Ramos (cell line): Measurements from ENCODE around the gene CIC.
"Not testable (repeated sequence)": the region's sequence is repeated elsewhere in the genome, so short reads cannot be mapped to it uniquely, and the experiment has no call there.

Source experiments
- in situ Hi-C: fragments of 300-500 bp; cut with MboI; formaldehyde crosslinking; loops from one replicate; pipeline ENCODE4 v1.14.3; 2022; ENCODE audit warnings: low sequenced_read_pairs; ENCODE audit not compliant: unreplicated experiment

Gene CIC

DNA sequence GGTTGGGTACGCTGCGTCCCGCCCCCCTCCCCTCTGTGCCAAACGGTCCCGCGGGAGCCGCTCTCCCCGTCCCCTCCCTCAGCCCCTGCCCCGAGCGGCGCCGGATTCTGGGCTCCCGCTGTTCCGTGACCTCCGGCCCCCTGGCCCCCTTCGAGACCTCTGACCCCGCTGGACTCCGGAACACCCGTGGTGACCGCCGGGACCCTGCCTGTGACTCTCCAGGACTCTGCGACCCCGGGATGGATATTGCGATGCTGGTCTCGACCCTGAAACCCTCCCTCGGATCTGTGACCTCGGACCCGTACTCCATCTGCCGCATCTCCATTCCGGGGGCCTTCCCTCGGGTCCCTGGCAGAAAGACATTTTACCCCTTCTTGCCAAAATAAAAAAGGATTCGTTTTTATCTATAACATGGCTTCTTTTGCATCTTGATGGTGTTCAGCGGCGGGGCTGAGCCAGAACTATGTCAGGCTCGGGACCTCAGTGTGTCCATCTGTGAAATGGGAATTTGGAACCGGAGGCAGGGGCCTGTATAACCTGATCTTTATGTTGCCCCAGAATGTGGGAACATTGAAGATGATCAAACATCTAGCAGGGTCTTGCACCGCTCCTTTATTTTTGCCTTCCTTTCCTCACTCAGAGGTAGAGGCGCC lies 55.7 kb downstream of the CIC start:
- in situ Hi-C loops: no loop called here

GRCh38 chr19:42325308-42325895 lies 56.4 kb downstream of the CIC start, which contains the start of gene MEGF8:
TSS of gene MEGF8 (plus strand) at chr19:42325635. CDS start at chr19:42326244, 609 bp downstream.
- in situ Hi-C loops: no loop called here

- in situ Hi-C loops: no loop called here
These were observed 57.1 kb downstream of the CIC start for GRCh38 chr19:42325896-42326771.

GRCh38 chr19:42326969-42327368 lies 57.9 kb downstream of the CIC start:
- in situ Hi-C loops: no loop called here

GRCh38 chr19:42327381-42327780 lies 58.3 kb downstream of the CIC start:
- in situ Hi-C loops: no loop called here

GRCh38 chr19:42328106-42328505 lies 59.1 kb downstream of the CIC start:
- in situ Hi-C loops: no loop called here

DNA sequence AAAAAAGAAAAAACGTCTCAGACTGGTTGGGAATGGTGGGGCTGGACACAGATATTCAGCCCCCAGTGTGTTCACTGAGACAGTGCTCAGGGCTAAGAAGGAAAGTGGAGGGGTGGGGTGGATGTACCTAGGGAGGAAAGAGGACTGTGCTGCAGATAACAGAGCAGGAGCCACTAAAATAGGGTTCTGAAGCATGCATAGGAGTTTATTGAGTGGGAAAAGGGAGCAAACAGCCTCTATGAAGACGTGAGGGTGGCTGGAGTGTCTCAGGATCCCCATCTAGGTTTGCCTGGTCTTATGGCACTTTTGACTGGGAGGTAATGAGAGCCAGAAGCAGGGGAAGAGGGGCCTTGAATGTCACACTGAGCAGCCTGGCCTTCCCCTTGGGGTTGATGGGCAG lies 59.8 kb downstream of the CIC start:
- in situ Hi-C loops: no loop called here

- in situ Hi-C loops: no loop called here
These were observed 61.2 kb downstream of the CIC start for GRCh38 chr19:42330241-42330711.

DNA sequence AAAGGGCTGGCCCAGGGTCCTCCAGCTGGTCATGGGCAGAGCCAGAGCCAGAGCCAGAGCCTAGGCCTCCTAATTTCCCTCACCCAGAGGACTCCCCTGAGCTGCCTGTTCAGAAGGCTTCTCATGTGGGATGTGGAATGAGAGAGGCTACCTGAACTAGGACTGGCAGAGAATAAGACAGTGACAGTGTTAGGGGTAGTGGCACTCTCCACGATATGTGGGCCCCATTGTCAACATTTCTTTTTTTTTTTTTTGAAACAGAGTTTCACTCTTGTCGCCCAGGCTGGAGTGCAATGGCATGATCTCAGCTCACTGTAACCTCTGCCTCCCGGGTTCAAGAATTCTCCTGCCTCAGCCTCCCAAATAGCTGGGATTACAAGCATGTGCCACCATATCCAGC lies 62.3 kb downstream of the CIC start:
- in situ Hi-C loops: not testable (repeated sequence)

GRCh38 chr19:42332059-42332458 lies 63.0 kb downstream of the CIC start:
- in situ Hi-C loops: no loop called here

DNA sequence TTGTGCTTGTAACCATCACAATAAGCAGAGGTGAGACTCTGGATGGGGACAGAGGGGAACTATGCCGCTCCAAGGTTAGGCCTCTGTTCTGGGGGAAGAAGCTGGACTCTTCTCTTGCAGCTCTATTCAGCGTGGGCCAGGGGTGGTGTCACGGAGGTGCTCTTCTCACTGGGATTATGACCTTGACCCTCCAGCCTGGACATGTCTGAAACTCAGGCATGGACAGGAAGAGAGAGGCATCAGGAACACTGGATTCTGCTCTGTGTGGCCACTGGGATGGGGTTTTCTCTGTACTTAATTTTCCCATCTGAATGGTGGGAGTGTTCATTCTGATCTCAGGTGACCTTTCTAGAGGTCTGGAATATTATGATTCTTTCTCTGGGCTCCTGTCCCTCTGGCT lies 64.0 kb downstream of the CIC start:
- in situ Hi-C loops: no loop called here

DNA sequence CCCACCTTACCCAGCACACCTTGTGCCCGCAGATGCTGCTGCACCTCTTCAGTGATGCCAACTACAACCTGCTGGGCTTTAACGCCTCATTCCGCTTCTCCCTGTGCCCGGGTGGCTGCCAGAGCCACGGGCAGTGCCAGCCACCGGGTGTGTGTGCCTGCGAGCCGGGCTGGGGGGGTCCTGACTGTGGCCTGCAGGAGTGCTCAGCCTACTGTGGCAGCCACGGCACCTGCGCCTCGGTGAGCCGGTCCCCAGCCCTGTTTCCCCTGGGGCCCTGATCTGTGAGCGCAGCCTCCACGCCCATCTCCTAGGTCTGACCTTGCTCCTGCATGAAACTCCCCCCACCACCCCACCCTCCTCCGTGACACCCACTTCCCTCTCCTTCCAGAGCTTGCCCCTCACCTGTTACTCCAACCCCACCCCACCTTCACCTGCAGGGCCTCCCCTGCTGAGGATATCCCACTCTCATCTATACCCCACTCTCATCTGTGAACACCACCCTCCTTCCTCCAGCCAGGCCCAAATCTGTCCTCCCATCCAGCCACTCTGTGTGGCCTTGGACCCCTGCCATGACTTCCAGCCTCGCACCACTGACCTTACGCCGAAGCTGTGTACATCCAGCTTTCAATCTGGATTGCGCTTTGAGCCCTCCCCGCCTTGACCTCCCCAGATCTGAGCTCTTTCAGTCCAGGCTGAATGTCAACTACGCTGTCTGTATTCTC lies 65.1 kb downstream of the CIC start:
- in situ Hi-C loops: no loop called here

GRCh38 chr19:42334697-42335373 lies 65.8 kb downstream of the CIC start:
- in situ Hi-C loops: no loop called here

GRCh38 chr19:42335374-42335936 lies 66.4 kb downstream of the CIC start:
- in situ Hi-C loops: no loop called here

DNA sequence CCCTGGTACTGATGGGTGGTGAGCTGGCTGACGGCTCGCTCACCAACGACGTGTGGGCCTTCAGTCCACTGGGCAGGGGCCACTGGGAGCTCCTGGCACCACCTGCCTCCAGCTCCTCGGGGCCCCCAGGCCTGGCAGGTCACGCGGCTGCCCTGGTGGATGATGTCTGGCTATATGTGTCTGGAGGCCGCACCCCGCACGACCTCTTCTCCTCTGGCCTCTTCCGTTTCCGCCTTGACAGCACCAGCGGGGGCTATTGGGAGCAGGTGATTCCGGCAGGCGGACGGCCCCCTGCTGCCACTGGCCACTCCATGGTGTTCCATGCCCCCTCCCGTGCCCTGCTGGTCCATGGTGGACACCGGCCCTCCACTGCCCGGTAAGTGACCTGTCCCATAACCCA lies 66.9 kb downstream of the CIC start:
- in situ Hi-C loops: no loop called here

DNA sequence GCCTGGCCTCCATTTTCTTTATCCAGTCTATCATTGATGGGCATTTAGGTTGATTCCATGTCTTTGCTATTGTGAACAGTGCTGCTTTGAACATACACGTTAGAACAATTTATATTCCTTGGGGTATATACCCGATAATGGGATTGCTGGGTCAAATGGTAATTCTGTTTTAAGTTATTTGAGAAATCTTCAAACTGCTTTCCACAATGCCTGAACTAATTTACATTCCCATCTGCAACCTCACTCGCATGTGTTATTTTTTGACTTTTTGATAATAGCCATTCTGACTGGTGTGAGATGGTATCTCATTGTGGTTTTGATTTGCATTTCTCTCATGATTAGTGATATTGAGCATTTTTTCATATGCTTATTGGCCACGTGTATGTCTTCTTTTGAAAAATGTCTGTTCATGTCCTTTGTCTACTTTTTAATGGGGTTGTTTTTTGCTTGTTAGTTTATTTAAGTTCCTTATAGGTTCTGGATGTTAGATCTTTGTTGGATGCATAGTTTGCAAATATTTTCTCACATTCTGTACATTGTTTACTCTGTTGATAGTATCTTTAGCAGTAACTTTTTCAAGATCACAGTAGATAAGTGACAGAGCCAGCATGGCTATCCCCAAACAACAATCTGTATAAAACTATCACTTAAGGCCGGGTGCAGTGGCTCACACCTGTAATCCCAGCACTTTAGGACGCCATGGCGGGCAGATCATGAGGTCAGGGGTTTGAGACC lies 70.2 kb downstream of the CIC start:
- in situ Hi-C loops: not testable (repeated sequence)

DNA sequence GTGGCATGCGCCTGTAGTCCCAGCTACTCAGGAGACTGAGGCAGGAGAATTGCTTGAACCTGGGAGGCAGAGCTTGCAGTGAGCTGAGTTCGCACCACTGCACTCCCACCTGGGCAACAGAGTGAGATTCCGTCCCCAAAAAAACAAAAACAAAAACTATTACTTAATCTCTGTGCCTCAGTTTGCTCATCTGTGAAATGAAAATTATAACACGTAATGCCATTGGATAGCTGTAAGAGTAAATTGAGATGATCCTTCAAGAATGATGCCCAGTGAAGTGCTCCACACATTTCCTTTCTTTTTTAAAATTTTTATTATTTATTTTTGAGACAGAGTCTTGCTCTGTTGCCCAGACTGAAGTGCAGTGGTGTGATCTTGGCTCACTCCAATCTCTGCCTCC lies 70.9 kb downstream of the CIC start:
- in situ Hi-C loops: not testable (repeated sequence)

DNA sequence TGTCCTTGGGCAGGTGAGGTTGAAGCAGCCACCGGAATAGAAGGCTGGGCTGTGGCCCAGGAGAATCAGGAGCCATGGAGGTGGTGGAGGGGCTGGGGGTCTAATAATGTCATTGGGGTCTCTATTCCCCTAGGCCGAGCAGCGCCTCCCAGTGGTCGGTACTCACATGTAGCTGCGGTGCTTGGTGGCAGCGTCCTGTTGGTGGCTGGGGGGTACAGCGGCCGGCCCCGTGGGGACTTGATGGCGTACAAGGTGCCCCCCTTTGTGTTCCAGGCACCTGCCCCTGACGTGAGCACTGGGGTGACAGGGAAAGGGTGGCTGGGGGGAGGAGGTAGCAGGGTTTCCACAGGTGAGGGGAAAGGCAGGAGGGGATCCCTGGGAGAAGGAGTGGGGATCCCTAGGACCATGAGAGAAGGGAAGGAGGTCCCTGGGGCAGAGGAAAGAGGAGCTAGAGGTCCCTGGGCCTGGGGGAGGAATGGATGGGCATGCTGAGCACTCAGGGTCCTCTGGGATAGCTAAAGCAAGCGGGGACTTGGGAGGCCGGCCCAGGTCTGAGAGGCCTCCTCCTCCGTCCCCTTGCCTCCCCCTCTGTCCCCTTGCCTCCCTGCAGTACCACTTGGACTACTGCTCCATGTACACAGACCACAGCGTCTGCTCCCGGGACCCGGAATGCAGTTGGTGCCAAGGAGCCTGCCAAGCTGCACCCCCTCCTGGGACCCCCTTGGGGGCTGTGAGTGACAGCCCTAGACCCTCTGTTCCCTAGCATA lies 74.5 kb downstream of the CIC start:
- in situ Hi-C loops: no loop called here
